B cell (primary cell): ENCODE results near the gene RPL28. TPM values are rescaled to one million over a fixed set of nuclear protein-coding genes. Genes with fewer than 3 reads are reported as not detected.

Source experiments
- ATAC-seq: fragments of 200-7000 bp; cut with Tn5 transposase; one replicate; pipeline ENCODE4 v1.10.0; 2021; ENCODE audit warnings: low read depth, mild to moderate bottlenecking, moderate number of reproducible peaks, moderate library complexity
- CTCF ChIA-PET: fragments of 350-600 bp; sonication (Branson Sonifier 250); formaldehyde crosslinking; loops from one replicate; lab custom pipeline; 2021; ENCODE audit warnings: antibody characterized with exemption, inconsistent platforms; lab: Charles Lee
- POLR2A ChIA-PET: fragments of 350-600 bp; sonication (Branson Sonifier 250); formaldehyde crosslinking; loops from one replicate; lab custom pipeline; 2021; ENCODE audit warnings: antibody characterized with exemption; lab: Charles Lee
- DNase-seq: peaks from one replicate; pipeline ENCODE4 v3.0.0; 2013
- H2AFZ ChIP-seq: 2 replicates; pipeline ENCODE4 v1.6.1; 2012; ENCODE audit warnings: mild to moderate bottlenecking, low read depth, low read length; ENCODE audit not compliant: insufficient read depth, poor library complexity, severe bottlenecking
- H3K27ac ChIP-seq, 2 donors: 1 replicate in 1 of 2; 2 replicates in 1 of 2; pipeline ENCODE4 v1.5.1; 2012 to 2013; ENCODE audit warnings: low read length in 2 of 2, mild to moderate bottlenecking in 2 of 2, moderate library complexity in 1 of 2
- H3K27me3 ChIP-seq, 4 experiments: fragments of 200-600 bp in 1 of 4; sonication (generic) in 1 of 4; replicated peaks in 1 of 4; 1 replicate in 2 of 4; 2 replicates in 2 of 4; pipeline versions ENCODE4 v1.6.1 to v1.7.0; 2013 to 2016; ENCODE audit warnings: low read length in 3 of 4, mild to moderate bottlenecking in 2 of 4, mixed read lengths in 1 of 4, moderate library complexity in 1 of 4; ENCODE audit not compliant: insufficient read depth in 4 of 4, control insufficient read depth in 3 of 4; ENCODE audit errors: control extremely low read depth in 1 of 4
- H3K36me3 ChIP-seq, 2 experiments: replicated peaks in 1 of 2; 1 replicate in 1 of 2; 2 replicates in 1 of 2; pipeline versions ENCODE4 v1.6.1 to v1.7.1; 2013; ENCODE audit warnings: low read length in 1 of 2; ENCODE audit not compliant: insufficient read depth in 2 of 2, control insufficient read depth in 1 of 2; ENCODE audit errors: control extremely low read depth in 1 of 2, extremely low read depth in 1 of 2
- H3K4me1 ChIP-seq, 2 donors: fragments of 200-600 bp in 1 of 2; sonication (generic) in 1 of 2; 1 replicate in 1 of 2; 2 replicates in 1 of 2; pipeline versions ENCODE4 v1.5.1 to v1.6.1; 2013 to 2017; ENCODE audit warnings: low read length in 2 of 2; ENCODE audit not compliant: control insufficient read depth in 2 of 2, insufficient read depth in 2 of 2
- H3K4me2 ChIP-seq: replicated peaks from 2 replicates; pipeline ENCODE3; 2012; ENCODE audit warnings: mild to moderate bottlenecking, low read depth, low read length; ENCODE audit not compliant: poor library complexity, severe bottlenecking
- H3K4me3 ChIP-seq, 5 experiments: fragments of 200-600 bp in 1 of 5; sonication (generic) in 1 of 5; 1 replicate in 3 of 5; 2 replicates in 2 of 5; pipeline versions ENCODE4 v1.5.1 to v1.7.0; 2011 to 2016; ENCODE audit warnings: low read length in 4 of 5, mild to moderate bottlenecking in 4 of 5, low read depth in 2 of 5, control low read depth in 1 of 5, moderate library complexity in 1 of 5; ENCODE audit not compliant: insufficient read depth in 1 of 5; ENCODE audit errors: control extremely low read depth in 1 of 5, extremely low read depth in 1 of 5
- H3K79me2 ChIP-seq: fragments of 200-600 bp; sonication (generic); one replicate; pipeline ENCODE4 v1.6.0; 2016; ENCODE audit warnings: low read length; ENCODE audit not compliant: control insufficient read depth, insufficient read depth
- H3K9ac ChIP-seq: fragments of 200-600 bp; sonication (generic); 2 replicates; pipeline ENCODE4 v1.6.1; 2017; ENCODE audit warnings: mild to moderate bottlenecking, low read length, moderate library complexity
- H3K9me3 ChIP-seq, 3 donors: one replicate each; pipeline versions ENCODE4 v1.6.1 to v1.7.1; 2013; ENCODE audit warnings: low read length in 2 of 3; ENCODE audit not compliant: control insufficient read depth in 2 of 3, insufficient read depth in 1 of 3; ENCODE audit errors: control extremely low read depth in 1 of 3
- H4K20me1 ChIP-seq: 2 replicates; pipeline ENCODE4 v1.6.0; 2012; ENCODE audit warnings: mild to moderate bottlenecking, low read length; ENCODE audit not compliant: insufficient read depth, control insufficient read depth, poor library complexity, severe bottlenecking
- H3K27ac Mint-ChIP-seq: one replicate; pipeline ENCODE4 v1.8.0; 2021; ENCODE audit warnings: mixed read lengths
- H3K27me3 Mint-ChIP-seq: one replicate; pipeline ENCODE4 v1.8.0; 2021; ENCODE audit warnings: mixed read lengths
- H3K4me1 Mint-ChIP-seq: one replicate; pipeline ENCODE4 v1.8.0; 2021; ENCODE audit warnings: mixed read lengths
- H3K4me3 Mint-ChIP-seq: one replicate; pipeline ENCODE4 v1.8.0; 2021; ENCODE audit warnings: mixed read lengths
- H3K9me3 Mint-ChIP-seq: one replicate; pipeline ENCODE4 v1.8.0; 2022; ENCODE audit warnings: mixed read lengths; ENCODE audit not compliant: insufficient read depth
- EZH2 ChIP-seq: IDR thresholded peaks from 2 replicates; pipeline ENCODE4 v1.6.1; 2012; ENCODE audit warnings: borderline replicate concordance, low read depth, mild to moderate bottlenecking, moderate library complexity, low read length; ENCODE audit not compliant: insufficient read depth, poor library complexity, severe bottlenecking
- WGBS: methylation state at CpG from one replicate; pipeline ENCODE4 v1.1.5; 2013; ENCODE audit warnings: missing lambda C conversion rate; ENCODE audit not compliant: insufficient coverage; 5-methylcytosine and 5-hydroxymethylcytosine counted together
- intact Hi-C: fragments of 100-400 bp; cut with micrococcal nuclease; formaldehyde crosslinking; loops from one replicate; pipeline ENCODE4 v1.10.0; 2022
- polyA plus RNA-seq: library from polyadenylated mRNA; depleted of rRNA; stranded (reverse); fragments of >200 nt; gene quantifications from 2 replicates; pipeline ENCODE4 v1.2.3, GENCODE V29; 2012
- total RNA-seq, 2 donors: library from RNA; stranded (reverse); fragments of 120-200 nt in 1 of 2; gene quantifications; 1 replicate in 1 of 2; 2 replicates in 1 of 2; pipeline versions ENCODE4 v1.2.3 to v1.2.4, GENCODE V29; 2013 to 2022
- TF ChIP-seq, protein P1 (sequence below): fragments of 200-600 bp; IDR thresholded peaks from one replicate; pipeline ENCODE4 v1.8.0; 2022; ENCODE audit warnings: antibody characterized with exemption, mild to moderate bottlenecking

RPL28 gene
- total and polyA plus RNA-seq, 2 donors (not counting 1 experiment from before 2014, with no cell fraction given) = 2,578 to 4,661 TPM

DNA sequence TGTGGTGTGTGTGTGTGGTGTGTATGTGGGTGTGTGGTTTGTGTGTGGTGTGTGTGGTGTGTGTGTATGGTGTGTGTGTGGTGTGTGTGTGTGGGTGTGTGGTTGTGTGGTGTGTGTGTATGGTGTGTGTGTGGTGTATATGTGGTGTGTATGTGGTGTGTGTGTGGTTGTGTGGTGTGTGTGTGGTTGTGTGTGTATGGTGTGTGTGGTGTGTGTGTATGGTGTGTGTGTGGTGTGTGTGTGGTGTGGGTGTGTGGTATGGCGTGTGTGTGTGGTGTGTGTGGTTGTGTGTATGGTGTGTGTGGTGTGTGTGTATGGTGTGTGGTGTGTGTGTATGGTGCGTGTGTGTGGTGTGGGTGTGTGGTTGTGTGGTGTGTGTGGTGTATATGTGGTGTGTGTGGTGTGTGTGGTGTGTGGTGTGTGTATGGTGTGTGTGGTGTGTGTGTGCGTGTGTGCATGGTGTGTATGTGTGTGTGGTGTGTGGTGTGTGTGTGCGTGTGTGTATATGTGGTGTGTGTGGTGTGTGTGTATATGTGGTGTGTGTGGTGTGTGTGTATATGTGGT is 48.7 kb downstream of the RPL28 start:
- no peak for TF ChIP-seq EZH2
- peaks cover 57% of the 10 kb centered on the region for H3K27me3 Mint-ChIP-seq
- H3K36me3 ChIP-seq = no peaks in the 10 kb centered on the region
- ChIA-PET POLR2A (no interaction called here), CTCF (no interaction called here)
- no peaks in the 10 kb centered on the region for H4K20me1 ChIP-seq
- 98% methylated on average over 4 of the region's 4 CpGs for WGBS
- H3K79me2 ChIP-seq = no peaks in the 10 kb centered on the region
- H3K4me2 ChIP-seq = no peak overlapping the region
- no peak overlapping the region for H3K4me3 Mint-ChIP-seq
- H3K4me1 Mint-ChIP-seq = no peaks in the 10 kb centered on the region
- no peak for DNase-seq
- intact Hi-C loops = no loop called here
- no peak for ATAC-seq
- H3K4me3 ChIP-seq = no peak overlapping the region
- H2AFZ ChIP-seq = no peak overlapping the region
- H3K27ac Mint-ChIP-seq = no peak overlapping the region
- H3K27me3 ChIP-seq = peaks cover 0 to 80% (median 43%) of the 10 kb centered on the region in 4 experiments
- no peaks in the 10 kb centered on the region for H3K9me3 Mint-ChIP-seq
- H3K9me3 ChIP-seq = peaks cover 0 to 28% (median 0%) of the 10 kb centered on the region in 3 donors
- no peak overlapping the region for H3K27ac ChIP-seq
- no peak overlapping the region for H3K9ac ChIP-seq
- H3K4me1 ChIP-seq = peaks cover 0 to 7% of the 10 kb centered on the region in 2 donors

DNA sequence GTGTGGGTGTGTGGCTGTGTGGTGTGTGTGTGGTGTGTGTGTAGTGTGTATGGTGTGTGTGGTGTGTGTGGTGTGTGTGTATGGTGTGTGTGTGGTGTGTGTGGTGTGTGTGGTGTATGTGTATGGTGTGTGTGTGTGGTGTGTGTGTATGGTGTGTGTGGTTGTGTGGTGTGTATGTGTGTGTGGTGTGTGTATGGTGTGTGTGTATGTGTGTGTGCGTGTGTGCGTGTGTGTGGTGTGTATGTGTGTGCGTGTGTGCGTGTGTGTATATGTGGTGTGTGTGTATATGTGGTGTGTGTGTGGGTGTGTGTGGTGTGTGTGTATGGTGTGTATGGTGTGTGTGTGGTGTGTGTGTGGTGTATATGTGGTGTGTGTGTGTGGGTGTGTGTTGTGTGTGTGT is 49.3 kb downstream of the RPL28 start:
- Histone ChIP-seq H3K27me3 (peaks cover 0 to 80% (median 46%) of the 10 kb centered on the region in 4 experiments), H3K27ac (no peak overlapping the region), H3K36me3 (no peaks in the 10 kb centered on the region), H3K4me1 (peaks cover under 1 to 10% of the 10 kb centered on the region in 2 donors), H3K4me2 (no peak overlapping the region), H3K9ac (no peak overlapping the region), H3K4me3 (no peak overlapping the region), H2AFZ (no peak overlapping the region), H3K9me3 (peaks cover 0 to 29% (median 0%) of the 10 kb centered on the region in 3 donors), H4K20me1 (no peaks in the 10 kb centered on the region), H3K79me2 (no peaks in the 10 kb centered on the region)
- ChIA-PET POLR2A (interaction anchor here (0.7 kb wide), 1 partner anchor 207 kb away, joined by 3 read pairs; no protein-coding TSS in a partner anchor), CTCF (no interaction called here)
- ATAC-seq (no peak), DNase-seq (no peak)
- Mint-ChIP-seq H3K27ac (no peak overlapping the region), H3K9me3 (no peaks in the 10 kb centered on the region), H3K4me1 (no peaks in the 10 kb centered on the region), H3K27me3 (peaks cover 58% of the 10 kb centered on the region), H3K4me3 (no peak overlapping the region)
- TF ChIP-seq, protein P1, sequence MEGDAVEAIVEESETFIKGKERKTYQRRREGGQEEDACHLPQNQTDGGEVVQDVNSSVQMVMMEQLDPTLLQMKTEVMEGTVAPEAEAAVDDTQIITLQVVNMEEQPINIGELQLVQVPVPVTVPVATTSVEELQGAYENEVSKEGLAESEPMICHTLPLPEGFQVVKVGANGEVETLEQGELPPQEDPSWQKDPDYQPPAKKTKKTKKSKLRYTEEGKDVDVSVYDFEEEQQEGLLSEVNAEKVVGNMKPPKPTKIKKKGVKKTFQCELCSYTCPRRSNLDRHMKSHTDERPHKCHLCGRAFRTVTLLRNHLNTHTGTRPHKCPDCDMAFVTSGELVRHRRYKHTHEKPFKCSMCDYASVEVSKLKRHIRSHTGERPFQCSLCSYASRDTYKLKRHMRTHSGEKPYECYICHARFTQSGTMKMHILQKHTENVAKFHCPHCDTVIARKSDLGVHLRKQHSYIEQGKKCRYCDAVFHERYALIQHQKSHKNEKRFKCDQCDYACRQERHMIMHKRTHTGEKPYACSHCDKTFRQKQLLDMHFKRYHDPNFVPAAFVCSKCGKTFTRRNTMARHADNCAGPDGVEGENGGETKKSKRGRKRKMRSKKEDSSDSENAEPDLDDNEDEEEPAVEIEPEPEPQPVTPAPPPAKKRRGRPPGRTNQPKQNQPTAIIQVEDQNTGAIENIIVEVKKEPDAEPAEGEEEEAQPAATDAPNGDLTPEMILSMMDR = no peak
- no peak for TF ChIP-seq EZH2
- WGBS = 95% methylated on average over 4 of the region's 4 CpGs
- intact Hi-C loops = no loop called here
